Kidney (tissue), 14 donors: ENCODE results near the gene CNTN5. TPM values are rescaled to one million over a fixed set of nuclear protein-coding genes. Genes with fewer than 3 reads are reported as not detected.
A peak's percentile ranks its signal among the peaks of the same experiment; 100 is the strongest.
"Not testable (repeated sequence)": the region's sequence is repeated elsewhere in the genome, so short reads cannot be mapped to it uniquely, and the experiment has no call there.

Experiments used
- DNase-seq, 5 donors: peaks; one replicate each; pipeline ENCODE4 v3.0.0-alpha.2; 2013 to 2020
- FAIRE-seq: peaks from 2 replicates; lab custom pipeline; 2012; peaks lifted over from hg19 to GRCh38; lab: Jason Lieb, UNC
- H3K27ac ChIP-seq, 2 donors: one replicate each; pipeline ENCODE4 v1.7.0; 2013; ENCODE audit warnings: low read depth in 2 of 2, low read length in 2 of 2, inconsistent platforms in 1 of 2
- H3K27me3 ChIP-seq: one replicate; pipeline ENCODE4 v1.7.1; 2013; ENCODE audit warnings: low read length, inconsistent platforms; ENCODE audit not compliant: control insufficient read depth, insufficient read depth
- H3K36me3 ChIP-seq, 3 donors: one replicate each; pipeline versions ENCODE4 v1.7.0 to v1.7.1; 2013; ENCODE audit warnings: low read length in 3 of 3, control low read depth in 1 of 3, inconsistent platforms in 1 of 3; ENCODE audit not compliant: insufficient read depth in 3 of 3, control insufficient read depth in 2 of 3
- H3K4me1 ChIP-seq, 3 donors: one replicate each; pipeline versions ENCODE4 v1.7.0 to v1.7.1; 2013; ENCODE audit warnings: low read length in 3 of 3, inconsistent platforms in 1 of 3, low read depth in 1 of 3; ENCODE audit not compliant: control insufficient read depth in 2 of 3, insufficient read depth in 2 of 3
- H3K4me3 ChIP-seq, 3 donors: one replicate each; pipeline versions ENCODE4 v1.7.0 to v1.8.1; 2013; ENCODE audit warnings: low read length in 3 of 3, control low read depth in 1 of 3, inconsistent platforms in 1 of 3
- H3K9ac ChIP-seq, 3 donors: one replicate each; pipeline versions ENCODE4 v1.7.0 to v1.7.1; 2013; ENCODE audit warnings: low read length in 3 of 3, control low read depth in 1 of 3, inconsistent platforms in 1 of 3
- H3K9me3 ChIP-seq, 3 donors: one replicate each; pipeline versions ENCODE4 v1.7.0 to v1.7.1; 2013; ENCODE audit warnings: low read length in 3 of 3, control low read depth in 1 of 3, inconsistent platforms in 1 of 3; ENCODE audit not compliant: control insufficient read depth in 2 of 3, insufficient read depth in 1 of 3
- intact Hi-C: fragments of 100-400 bp; cut with DNase I; formaldehyde crosslinking; loops from one replicate; pipeline ENCODE4 v1.11.1; 2022
- polyA plus RNA-seq: library from polyadenylated mRNA; stranded (reverse); fragments of 350-450 nt; fragmentation: Illumina TruSeq; extraction: RNeasy Lipid Tissue Mini Kit (QIAGEN cat#74804); gene quantifications from one replicate; pipeline ENCODE4 v1.2.3, GENCODE V29; 2014; ENCODE audit warnings: low read depth, low replicate concordance; ENCODE audit not compliant: insufficient read depth
- total RNA-seq: library from RNA; stranded (reverse); fragmentation: NEBNext Ultra II Directional; extraction: Animal tissue kit (Norgen Biotek cat#: 25700); gene quantifications from one replicate; pipeline ENCODE4 v1.2.1, GENCODE V29; 2021
- TF ChIP-seq, protein P1 (sequence below): IDR thresholded peaks from 3 replicates; pipeline ENCODE4 v1.5.1; 2012; ENCODE audit warnings: mild to moderate bottlenecking, moderate library complexity, borderline replicate concordance; ENCODE audit not compliant: insufficient read depth; ENCODE audit errors: extremely low read depth
- donor health status: control.
- donor health status: control.
- donor health status: control.
- donor health status: control.
- donor health status: control.
- donor health status: DM: yes; HTN: yes; CAD: no.
- donor health status: Normal renal cell carcinoma (clear cell type).

Gene CNTN5
- total and polyA plus RNA-seq, 2 donors from 2014 or later, result 0.11 to 0.66 TPM

DNA sequence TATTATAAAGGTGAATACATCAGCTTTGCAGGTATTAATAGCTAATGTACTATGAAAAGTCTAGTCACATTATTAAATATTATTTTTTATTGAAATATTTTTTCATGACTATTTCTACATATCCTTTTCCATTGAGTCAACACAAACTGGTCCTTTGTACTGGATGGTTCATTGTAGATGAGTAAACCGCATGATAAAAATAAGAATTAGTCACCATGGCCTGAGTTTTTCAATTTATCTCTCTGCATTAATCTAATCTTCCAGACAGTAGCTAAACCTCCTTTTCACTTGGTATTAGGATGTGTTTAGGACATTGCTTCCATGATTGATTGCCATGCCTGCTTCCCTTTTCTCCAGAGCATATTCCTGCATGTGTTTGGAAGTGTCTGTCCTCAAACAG is 1227.0 kb downstream of the CNTN5 start:
- Histone ChIP-seq H3K9me3 (no peaks in the 10 kb centered on the region), H3K36me3 (no peaks in the 10 kb centered on the region), H3K27me3 (no peaks in the 10 kb centered on the region), H3K9ac (no peak overlapping the region), H3K4me3 (no peak overlapping the region), H3K4me1 (no peaks in the 10 kb centered on the region), H3K27ac (no peak overlapping the region)
- FAIRE-seq (no peak), DNase-seq (no peak)
- intact Hi-C loops, result no loop called here
- TF ChIP-seq, protein P1, sequence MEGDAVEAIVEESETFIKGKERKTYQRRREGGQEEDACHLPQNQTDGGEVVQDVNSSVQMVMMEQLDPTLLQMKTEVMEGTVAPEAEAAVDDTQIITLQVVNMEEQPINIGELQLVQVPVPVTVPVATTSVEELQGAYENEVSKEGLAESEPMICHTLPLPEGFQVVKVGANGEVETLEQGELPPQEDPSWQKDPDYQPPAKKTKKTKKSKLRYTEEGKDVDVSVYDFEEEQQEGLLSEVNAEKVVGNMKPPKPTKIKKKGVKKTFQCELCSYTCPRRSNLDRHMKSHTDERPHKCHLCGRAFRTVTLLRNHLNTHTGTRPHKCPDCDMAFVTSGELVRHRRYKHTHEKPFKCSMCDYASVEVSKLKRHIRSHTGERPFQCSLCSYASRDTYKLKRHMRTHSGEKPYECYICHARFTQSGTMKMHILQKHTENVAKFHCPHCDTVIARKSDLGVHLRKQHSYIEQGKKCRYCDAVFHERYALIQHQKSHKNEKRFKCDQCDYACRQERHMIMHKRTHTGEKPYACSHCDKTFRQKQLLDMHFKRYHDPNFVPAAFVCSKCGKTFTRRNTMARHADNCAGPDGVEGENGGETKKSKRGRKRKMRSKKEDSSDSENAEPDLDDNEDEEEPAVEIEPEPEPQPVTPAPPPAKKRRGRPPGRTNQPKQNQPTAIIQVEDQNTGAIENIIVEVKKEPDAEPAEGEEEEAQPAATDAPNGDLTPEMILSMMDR, result no peak

DNA sequence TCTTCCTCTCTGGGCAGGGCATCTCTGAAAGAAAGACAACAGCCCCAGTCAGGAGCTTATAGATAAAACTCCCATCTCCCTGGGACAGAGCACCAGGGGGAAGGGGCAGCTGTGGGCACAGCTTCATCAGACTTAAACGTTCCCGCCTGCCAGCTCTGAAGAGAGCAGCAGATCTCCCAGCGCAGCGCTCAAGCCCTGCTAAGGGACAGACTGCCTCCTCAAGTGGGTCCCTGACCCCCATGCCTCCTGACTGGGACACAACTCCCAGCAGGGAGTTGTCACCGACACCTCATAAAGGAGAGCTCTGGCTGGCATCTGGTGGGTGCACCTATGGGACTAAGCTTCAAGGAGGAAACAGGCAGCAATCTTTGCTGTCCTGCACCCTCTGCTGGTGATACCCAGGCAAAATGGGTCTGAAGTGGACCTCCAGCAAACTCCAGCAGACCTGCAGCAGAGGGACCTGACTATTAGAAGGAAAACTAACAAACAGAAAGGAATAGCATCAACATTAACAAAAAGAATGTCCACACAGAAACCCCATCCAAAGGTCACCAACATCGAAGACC is 1236.6 kb downstream of the CNTN5 start:
- H3K9ac ChIP-seq, FAIRE-seq, H3K27ac ChIP-seq, H3K27me3 ChIP-seq, H3K4me1 ChIP-seq, H3K36me3 ChIP-seq, intact Hi-C loops, H3K4me3 ChIP-seq, H3K9me3 ChIP-seq: not testable (repeated sequence)
- DNase-seq, result peak in 1 of 5 donors; percentile 43

DNA sequence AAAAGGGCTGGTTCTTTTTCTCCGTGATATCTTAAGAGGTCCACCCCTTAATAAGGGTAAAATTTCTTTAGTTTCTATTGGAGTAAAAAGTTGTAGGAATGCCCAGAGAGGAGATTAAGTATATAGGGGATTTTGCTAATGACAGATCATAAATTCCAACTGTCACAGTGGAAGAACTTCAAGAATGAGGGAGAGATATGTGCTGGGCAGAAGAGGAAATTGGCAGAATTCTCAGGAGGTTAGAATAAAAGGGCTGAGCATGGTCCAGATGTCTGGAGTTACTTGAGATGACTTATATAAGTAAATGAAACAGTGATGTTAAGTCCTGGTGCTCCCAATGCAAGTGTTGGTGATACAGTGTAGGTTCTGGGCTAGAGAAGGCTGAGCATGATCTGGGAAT is 1248.8 kb downstream of the CNTN5 start:
- no peak overlapping the region for H3K27ac ChIP-seq
- no peaks in the 10 kb centered on the region for H3K4me1 ChIP-seq
- H3K9me3 ChIP-seq, result no peaks in the 10 kb centered on the region
- intact Hi-C loops, result no loop called here
- no peaks in the 10 kb centered on the region for H3K27me3 ChIP-seq
- H3K9ac ChIP-seq, result no peak overlapping the region
- H3K36me3 ChIP-seq, result no peaks in the 10 kb centered on the region
- no peak overlapping the region for H3K4me3 ChIP-seq
- FAIRE-seq, result no peak
- no peak for DNase-seq
- TF ChIP-seq, protein P1, result no peak

DNA sequence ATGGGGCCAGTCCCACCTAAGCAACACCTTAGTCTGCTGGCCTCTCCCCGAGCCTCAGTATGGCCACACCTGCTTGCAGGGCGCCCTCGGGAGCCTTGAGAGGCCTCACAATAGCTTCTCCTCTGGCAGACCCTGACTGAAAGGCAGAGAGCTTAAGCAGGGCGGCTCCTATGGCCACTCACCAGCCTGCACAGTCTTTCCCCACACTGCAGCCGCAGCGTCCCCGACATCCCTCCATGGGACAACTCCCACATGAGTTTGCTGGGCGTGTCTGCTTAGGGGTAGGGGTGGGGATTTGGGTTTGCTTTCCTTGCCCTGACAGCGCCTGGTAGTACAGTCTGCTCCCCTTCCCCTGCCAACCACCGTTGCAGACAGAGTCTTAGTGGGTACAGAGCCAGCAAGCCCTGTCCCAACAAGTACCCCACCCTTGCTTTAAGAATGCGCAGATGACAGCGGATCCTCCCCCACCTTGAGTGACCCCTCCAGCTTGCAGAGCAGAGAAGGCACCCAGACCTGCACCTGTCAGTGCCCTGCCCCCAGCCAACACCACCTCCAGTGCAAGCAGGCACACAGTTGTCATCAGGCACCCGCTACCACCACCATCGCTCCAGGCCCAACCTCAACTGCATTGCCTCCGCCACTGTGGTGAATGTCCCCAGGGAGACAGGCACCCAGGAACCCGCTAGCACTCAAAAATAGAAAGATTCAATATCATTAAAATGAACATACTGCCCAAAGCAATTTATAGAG is 1252.5 kb downstream of the CNTN5 start:
- intact Hi-C loops, result no loop called here
- Histone ChIP-seq H3K27ac (no peak overlapping the region), H3K4me1 (no peaks in the 10 kb centered on the region), H3K27me3 (no peaks in the 10 kb centered on the region), H3K4me3 (no peak overlapping the region), H3K36me3 (no peaks in the 10 kb centered on the region), H3K9me3 (no peaks in the 10 kb centered on the region), H3K9ac (no peak overlapping the region)
- peak in 1 of 5 donors; percentile 45 for DNase-seq
- FAIRE-seq, result no peak
- TF ChIP-seq, protein P1, result no peak

DNA sequence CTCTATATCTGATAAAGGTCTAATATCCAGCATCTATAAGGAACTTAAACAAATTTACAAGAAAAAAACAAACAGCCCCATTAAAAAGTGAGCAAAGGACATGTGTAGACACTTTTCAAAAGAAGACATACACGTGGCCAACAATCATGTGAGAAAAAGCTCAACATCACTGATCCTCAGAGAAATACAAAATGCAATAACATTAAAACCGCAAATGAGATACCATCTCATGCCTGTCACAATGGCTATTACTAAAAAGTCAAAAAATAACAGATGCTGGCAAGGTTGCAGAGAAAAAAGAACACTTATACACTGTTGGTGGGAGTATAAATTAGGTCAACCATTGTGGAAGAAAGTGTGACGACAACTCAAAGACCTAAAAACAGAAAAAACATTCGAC is 1253.7 kb downstream of the CNTN5 start:
- H3K9me3 ChIP-seq, H3K9ac ChIP-seq, FAIRE-seq, H3K4me1 ChIP-seq, H3K36me3 ChIP-seq, H3K27me3 ChIP-seq, H3K4me3 ChIP-seq, H3K27ac ChIP-seq, DNase-seq, intact Hi-C loops: not testable (repeated sequence)
